ENCODE data around the gene PRDM16. TPM values are rescaled to one million over a fixed set of nuclear protein-coding genes. Genes with fewer than 3 reads are reported as not detected.

The PRDM16 gene
- total and polyA plus RNA-seq, 8 donors, result 9.6 to 18.0 (median 14.7) TPM

DNA sequence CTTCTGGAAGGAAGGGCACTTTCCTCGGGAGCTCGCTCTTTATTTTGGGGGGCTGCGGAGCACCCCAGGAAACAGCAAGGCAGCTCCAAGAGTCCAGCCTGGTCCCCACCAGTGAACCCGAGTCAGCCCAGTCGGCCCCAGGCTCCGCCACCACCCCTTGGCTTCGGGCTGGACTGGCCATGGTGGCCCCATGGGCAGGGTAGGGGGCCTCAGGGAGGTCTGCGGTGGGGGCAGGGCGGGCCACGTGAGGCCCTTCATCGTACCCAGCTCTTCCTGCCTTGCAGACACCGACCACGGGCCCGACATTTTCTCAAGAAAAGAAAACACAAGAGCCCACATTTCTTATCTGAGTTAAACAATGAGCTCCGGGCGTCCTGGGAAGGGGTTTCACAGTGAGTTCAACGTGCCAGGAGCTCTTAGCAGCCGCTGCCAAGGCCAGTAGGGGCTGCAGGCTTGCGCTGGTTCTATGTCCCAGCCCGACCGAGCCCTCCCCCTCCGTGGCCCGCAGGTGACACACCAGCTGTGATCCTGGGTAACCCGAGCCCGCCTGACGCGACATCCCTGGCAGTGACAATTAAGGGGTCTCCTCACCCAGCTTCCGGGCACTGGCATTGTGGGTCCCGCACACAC is 66.2 kb downstream of the PRDM16 start:
- TF ChIP-seq, protein P1, sequence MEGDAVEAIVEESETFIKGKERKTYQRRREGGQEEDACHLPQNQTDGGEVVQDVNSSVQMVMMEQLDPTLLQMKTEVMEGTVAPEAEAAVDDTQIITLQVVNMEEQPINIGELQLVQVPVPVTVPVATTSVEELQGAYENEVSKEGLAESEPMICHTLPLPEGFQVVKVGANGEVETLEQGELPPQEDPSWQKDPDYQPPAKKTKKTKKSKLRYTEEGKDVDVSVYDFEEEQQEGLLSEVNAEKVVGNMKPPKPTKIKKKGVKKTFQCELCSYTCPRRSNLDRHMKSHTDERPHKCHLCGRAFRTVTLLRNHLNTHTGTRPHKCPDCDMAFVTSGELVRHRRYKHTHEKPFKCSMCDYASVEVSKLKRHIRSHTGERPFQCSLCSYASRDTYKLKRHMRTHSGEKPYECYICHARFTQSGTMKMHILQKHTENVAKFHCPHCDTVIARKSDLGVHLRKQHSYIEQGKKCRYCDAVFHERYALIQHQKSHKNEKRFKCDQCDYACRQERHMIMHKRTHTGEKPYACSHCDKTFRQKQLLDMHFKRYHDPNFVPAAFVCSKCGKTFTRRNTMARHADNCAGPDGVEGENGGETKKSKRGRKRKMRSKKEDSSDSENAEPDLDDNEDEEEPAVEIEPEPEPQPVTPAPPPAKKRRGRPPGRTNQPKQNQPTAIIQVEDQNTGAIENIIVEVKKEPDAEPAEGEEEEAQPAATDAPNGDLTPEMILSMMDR (IDR thresholded peaks at IDR 0.05), result no peak
- peak; percentile 29 for ATAC-seq
- Histone ChIP-seq H3K27ac (peak overlapping the region; percentile 31 to 78), H3K36me3 (no peaks in the 10 kb centered on the region), H3K4me3 (no peak overlapping the region), H3K9me3 (no peaks in the 10 kb centered on the region), H3K4me1 (peaks cover 4 to 10% of the 10 kb centered on the region in 2 donors), H3K27me3 (peaks cover 0 to 67% of the 10 kb centered on the region in 2 donors)
- intact Hi-C loops (cut with DNase I), result no loop called here
- peak in 1 of 4 donors; percentile 58 for DNase-seq

GRCh38 chr1:3135744-3136455 is 66.9 kb downstream of the PRDM16 start:
- no peak overlapping the region for H3K27ac ChIP-seq
- intact Hi-C loops (cut with DNase I), result no loop called here
- no peaks in the 10 kb centered on the region for H3K36me3 ChIP-seq
- peaks cover 0 to 74% of the 10 kb centered on the region in 2 donors for H3K27me3 ChIP-seq
- H3K4me3 ChIP-seq, result no peak overlapping the region
- no peaks in the 10 kb centered on the region for H3K9me3 ChIP-seq
- peaks cover 4 to 10% of the 10 kb centered on the region in 2 donors for H3K4me1 ChIP-seq
- no peak for DNase-seq
- ATAC-seq, result no peak
- TF ChIP-seq, protein P1 (IDR thresholded peaks at IDR 0.05), result no peak

DNA sequence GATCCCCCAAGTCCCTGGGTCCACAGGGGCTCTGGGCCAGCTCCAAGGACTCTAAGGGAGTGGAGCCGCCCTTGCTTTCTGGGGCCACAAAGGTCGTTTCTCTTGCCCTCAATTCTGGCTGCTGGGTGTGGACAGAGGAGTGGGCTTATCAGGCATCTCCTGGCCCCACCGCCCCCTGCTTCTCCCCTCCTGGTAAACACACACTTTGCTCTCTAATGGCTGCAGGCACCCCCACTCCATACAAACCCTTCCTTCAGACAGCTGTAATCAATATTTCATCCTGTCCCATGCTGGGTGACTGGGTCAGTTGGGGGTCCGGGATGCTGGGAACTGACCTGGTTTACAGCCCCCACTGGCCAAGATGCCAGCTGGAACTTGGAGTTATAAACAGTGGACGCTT is 67.5 kb downstream of the PRDM16 start:
- peaks cover 4 to 10% of the 10 kb centered on the region in 2 donors for H3K4me1 ChIP-seq
- TF ChIP-seq, protein P1 (IDR thresholded peaks at IDR 0.05), result no peak
- H3K9me3 ChIP-seq, result no peaks in the 10 kb centered on the region
- intact Hi-C loops (cut with DNase I), result no loop called here
- H3K4me3 ChIP-seq, result no peak overlapping the region
- ATAC-seq (no peak), DNase-seq (no peak)
- H3K27ac ChIP-seq, result no peak overlapping the region
- peaks cover 0 to 80% of the 10 kb centered on the region in 2 donors for H3K27me3 ChIP-seq
- H3K36me3 ChIP-seq, result no peaks in the 10 kb centered on the region

GRCh38 chr1:3137111-3138100 is 68.4 kb downstream of the PRDM16 start:
- H3K27me3 ChIP-seq, result peaks cover 0 to 88% of the 10 kb centered on the region in 2 donors
- TF ChIP-seq, protein P1 (IDR thresholded peaks at IDR 0.05), result no peak
- intact Hi-C loops (cut with DNase I), result no loop called here
- H3K4me1 ChIP-seq, result peaks cover 4 to 10% of the 10 kb centered on the region in 2 donors
- no peak overlapping the region for H3K27ac ChIP-seq
- no peak overlapping the region for H3K4me3 ChIP-seq
- DNase-seq (no peak), ATAC-seq (no peak)
- H3K9me3 ChIP-seq, result no peaks in the 10 kb centered on the region
- H3K36me3 ChIP-seq, result no peaks in the 10 kb centered on the region

Data from left lung (tissue), 10 donors.